HEK293 (cell line): ENCODE data around the gene SLC39A13.

ENCODE experiments used
- CTCF ChIA-PET: fragments of 350-600 bp; formaldehyde crosslinking; extraction: SDS; loops from one replicate; lab custom pipeline; 2021; ENCODE audit warnings: antibody characterized with exemption; lab: Yijun Ruan, JAX
- POLR2A ChIA-PET: fragments of 300-600 bp; formaldehyde crosslinking; extraction: SDS; loops from one replicate; lab custom pipeline; 2020; ENCODE audit warnings: antibody characterized with exemption, inconsistent platforms; lab: Yijun Ruan, JAX
- H3K27ac ChIP-seq: fragments of 200-500 bp; sonication (Bioruptor generic); 2 replicates; pipeline ENCODE4 v1.5.1; 2014; ENCODE audit warnings: low read depth, low read length, control low read depth, inconsistent platforms; ENCODE audit errors: extremely low read depth
- H3K36me3 ChIP-seq, 2 experiments: fragments of 200-500 bp in 1 of 2; sonication (Bioruptor generic) in 1 of 2; 1 replicate in 1 of 2; 2 replicates in 1 of 2; pipeline ENCODE4 v1.5.1; 2014 to 2017; ENCODE audit warnings: inconsistent platforms in 2 of 2, low read length in 2 of 2; ENCODE audit not compliant: control insufficient read depth in 2 of 2, insufficient read depth in 1 of 2
- H3K4me1 ChIP-seq: fragments of 200-500 bp; sonication (Bioruptor generic); 2 replicates; pipeline ENCODE4 v1.5.1; 2014; ENCODE audit warnings: mild to moderate bottlenecking, low read length, inconsistent platforms; ENCODE audit not compliant: control insufficient read depth, insufficient read depth
- H3K4me3 ChIP-seq: 2 replicates; pipeline ENCODE4 v1.5.1; 2011; ENCODE audit warnings: low read depth, mild to moderate bottlenecking, control low read depth, low read length, moderate library complexity
- H3K9me3 ChIP-seq: fragments of 200-500 bp; sonication (Bioruptor generic); 2 replicates; pipeline ENCODE4 v1.5.1; 2014; ENCODE audit warnings: low read depth, low read length, inconsistent platforms; ENCODE audit not compliant: control insufficient read depth, insufficient read depth
- EGR2 ChIP-seq: fragments of 450-650 bp; formaldehyde crosslinking; IDR thresholded peaks from 2 replicates; pipeline ENCODE4 v1.5.1; 2016; ENCODE audit warnings: low read depth, missing biosample characterization, missing genetic modification characterization
- HOXD13 ChIP-seq: sonication (generic); formaldehyde crosslinking; IDR thresholded peaks from 2 replicates; pipeline ENCODE4 v1.8.0; 2022; ENCODE audit warnings: missing genetic modification reagents, borderline replicate concordance
- SP3 ChIP-seq: fragments of 450-650 bp; formaldehyde crosslinking; IDR thresholded peaks from 2 replicates; pipeline ENCODE4 v1.5.1; 2016; ENCODE audit warnings: missing biosample characterization, missing genetic modification characterization
- YY2 ChIP-seq: fragments of 450-650 bp; formaldehyde crosslinking; IDR thresholded peaks from 2 replicates; pipeline ENCODE4 v1.5.1; 2016; ENCODE audit warnings: missing biosample characterization, missing genetic modification characterization
- ZBTB17 ChIP-seq: fragments of 450-650 bp; formaldehyde crosslinking; IDR thresholded peaks from 2 replicates; pipeline ENCODE4 v1.5.1; 2016; ENCODE audit warnings: missing biosample characterization, missing genetic modification characterization
- ZFHX2 ChIP-seq: fragments of 450-650 bp; formaldehyde crosslinking; conservative IDR thresholded peaks from 2 replicates; pipeline ENCODE4 v1.5.1; 2016; ENCODE audit warnings: missing biosample characterization, missing genetic modification characterization
- ZNF335 ChIP-seq: fragments of 450-650 bp; formaldehyde crosslinking; conservative IDR thresholded peaks from 2 replicates; pipeline ENCODE4 v1.5.1; 2016; ENCODE audit warnings: missing biosample characterization, missing genetic modification characterization
- ZNF366 ChIP-seq: fragments of 450-650 bp; formaldehyde crosslinking; conservative IDR thresholded peaks from 2 replicates; pipeline ENCODE4 v1.5.1; 2016; ENCODE audit warnings: missing biosample characterization, missing genetic modification characterization
- ZNF629 ChIP-seq: fragments of 450-650 bp; formaldehyde crosslinking; IDR thresholded peaks from 2 replicates; pipeline ENCODE4 v1.5.1; 2017; ENCODE audit warnings: missing biosample characterization, missing genetic modification characterization
- ZNF785 ChIP-seq: fragments of 450-650 bp; formaldehyde crosslinking; IDR thresholded peaks from 2 replicates; pipeline ENCODE4 v1.5.1; 2016; ENCODE audit warnings: missing biosample characterization, missing genetic modification characterization
- TF ChIP-seq, protein P1 (sequence below): fragments of 450-650 bp; formaldehyde crosslinking; IDR thresholded peaks from 2 replicates; pipeline ENCODE4 v1.5.1; 2016; ENCODE audit warnings: missing biosample characterization, missing genetic modification characterization

Gene SLC39A13

GRCh38 chr11:47361419-47361818, 47.0 kb upstream of the SLC39A13 start:
- ChIA-PET POLR2A (no interaction called here), CTCF (interaction anchor here (0.6 to 2.6 kb wide), 3 partner anchors 13 to 823 kb away, joined by 3 to 10 read pairs (median 4); partner anchors contain the start of gene ARFGAP2)
- Histone ChIP-seq H3K4me3 (no peak overlapping the region), H3K4me1 (no peaks in the 10 kb centered on the region), H3K36me3 (no peaks in the 10 kb centered on the region), H3K27ac (no peak overlapping the region), H3K9me3 (no peaks in the 10 kb centered on the region)
- no peak for TF ChIP-seq ZNF785 (tag by site-specific recombination)
- TF ChIP-seq HOXD13 (CRISPR knock-in tag) = no peak

GRCh38 chr11:47366020-47366490, 42.3 kb upstream of the SLC39A13 start:
- Histone ChIP-seq H3K4me3 (no peak overlapping the region), H3K27ac (no peak overlapping the region), H3K9me3 (no peaks in the 10 kb centered on the region)
- CTCF ChIA-PET = interaction anchor here (0.6 to 2.5 kb wide), 3 partner anchors 8 to 182 kb away, joined by 3 to 17 read pairs (median 4); no protein-coding TSS in a partner anchor
- POLR2A ChIA-PET = no interaction called here
- TF ChIP-seq ZNF335 (tag by site-specific recombination) = no peak
- peak; percentile 38; the same call in 1 of the 2 replicates for TF ChIP-seq ZNF366
- TF ChIP-seq, all 188 proteins: peak for 1
- Histone ChIP-seq H3K4me1 (no peaks in the 10 kb centered on the region), H3K36me3 (no peaks in the 10 kb centered on the region)

DNA sequence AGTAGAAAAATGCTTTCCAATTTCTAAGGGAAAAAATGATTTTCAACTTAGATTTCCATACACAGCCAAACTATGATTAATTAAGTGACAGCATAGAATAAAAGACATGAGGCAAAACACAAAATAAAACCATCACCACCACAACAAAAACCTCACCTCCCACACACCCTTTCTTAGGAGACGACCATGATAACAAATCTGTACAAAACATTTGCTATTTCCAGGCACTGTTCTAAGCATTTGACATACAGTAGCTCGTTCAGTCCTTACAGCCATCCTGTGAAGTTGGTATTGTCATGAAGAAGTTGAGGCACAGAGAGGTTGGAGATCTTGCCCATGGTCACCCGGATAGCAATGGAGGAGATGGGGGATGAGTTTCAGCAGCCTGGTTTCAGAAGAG, 38.7 kb upstream of the SLC39A13 start:
- Histone ChIP-seq H3K36me3 (no peaks in the 10 kb centered on the region), H3K27ac (no peak overlapping the region), H3K9me3 (no peaks in the 10 kb centered on the region), H3K4me1 (no peaks in the 10 kb centered on the region), H3K4me3 (no peak overlapping the region)
- TF ChIP-seq, protein P1, sequence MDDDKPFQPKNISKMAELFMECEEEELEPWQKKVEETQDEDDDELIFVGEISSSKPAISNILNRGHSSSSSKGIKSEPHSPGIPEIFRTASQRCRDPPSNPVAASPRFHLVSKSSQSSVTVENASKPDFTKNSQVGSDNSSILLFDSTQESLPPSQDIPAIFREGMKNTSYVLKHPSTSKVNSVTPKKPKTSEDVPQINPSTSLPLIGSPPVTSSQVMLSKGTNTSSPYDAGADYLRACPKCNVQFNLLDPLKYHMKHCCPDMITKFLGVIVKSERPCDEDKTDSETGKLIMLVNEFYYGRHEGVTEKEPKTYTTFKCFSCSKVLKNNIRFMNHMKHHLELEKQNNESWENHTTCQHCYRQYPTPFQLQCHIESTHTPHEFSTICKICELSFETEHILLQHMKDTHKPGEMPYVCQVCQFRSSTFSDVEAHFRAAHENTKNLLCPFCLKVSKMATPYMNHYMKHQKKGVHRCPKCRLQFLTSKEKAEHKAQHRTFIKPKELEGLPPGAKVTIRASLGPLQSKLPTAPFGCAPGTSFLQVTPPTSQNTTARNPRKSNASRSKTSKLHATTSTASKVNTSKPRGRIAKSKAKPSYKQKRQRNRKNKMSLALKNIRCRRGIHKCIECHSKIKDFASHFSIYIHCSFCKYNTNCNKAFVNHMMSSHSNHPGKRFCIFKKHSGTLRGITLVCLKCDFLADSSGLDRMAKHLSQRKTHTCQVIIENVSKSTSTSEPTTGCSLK (tag by site-specific recombination) = no peak
- no peak for TF ChIP-seq SP3 (tag by site-specific recombination)
- no peak for TF ChIP-seq ZBTB17 (tag by site-specific recombination)
- TF ChIP-seq ZNF629 (tag by site-specific recombination) = no peak
- ChIA-PET POLR2A (no interaction called here), CTCF (interaction anchor here (0.5 to 3.0 kb wide), 3 partner anchors 15 to 42 kb away, joined by 3 to 10 read pairs (median 6); no protein-coding TSS in a partner anchor)

DNA sequence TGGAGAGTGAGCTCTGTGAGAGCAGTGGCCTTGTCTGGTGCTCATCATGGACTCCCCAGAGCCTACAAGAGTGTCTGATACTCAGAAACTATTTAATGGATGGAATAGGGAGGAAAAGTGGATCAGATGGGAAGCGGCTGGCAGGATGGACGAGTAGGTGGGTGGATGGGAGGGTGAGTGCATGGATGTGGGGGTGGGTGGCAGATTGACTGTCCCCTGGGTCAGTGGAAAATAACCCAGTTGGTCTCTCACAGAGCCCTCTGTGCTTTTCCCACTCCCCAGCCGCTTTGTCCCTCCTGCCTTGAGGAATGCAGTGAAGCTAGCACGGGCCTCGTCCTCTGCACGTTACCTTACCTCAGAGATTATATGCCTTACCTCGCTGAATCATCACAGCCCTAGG, 36.0 kb upstream of the SLC39A13 start:
- Histone ChIP-seq H3K4me3 (no peak overlapping the region), H3K4me1 (no peaks in the 10 kb centered on the region), H3K27ac (no peak overlapping the region), H3K36me3 (no peaks in the 10 kb centered on the region), H3K9me3 (no peaks in the 10 kb centered on the region)
- peak; percentile 54; the same call in 1 of the 2 replicates for TF ChIP-seq EGR2
- peak; percentile 50; the same call in 1 of the 2 replicates for TF ChIP-seq ZFHX2 (tag by site-specific recombination)
- TF ChIP-seq YY2 (tag by site-specific recombination) = no peak
- ChIA-PET POLR2A (interaction anchor here (0.5 kb wide), 1 partner anchor 475 kb away, joined by 3 read pairs; no protein-coding TSS in a partner anchor), CTCF (interaction anchor here (1.5 to 4.1 kb wide), 7 partner anchors 20 to 81 kb away, joined by 3 to 36 read pairs (median 23); partner anchors contain the start of gene SLC39A13)
